Left ventricle myocardium inferior (tissue), 1 donor: Measurements from ENCODE around the gene ALDH1L1. TPM values are rescaled to one million over a fixed set of nuclear protein-coding genes. Genes with fewer than 3 reads are reported as not detected.

Experiments used
- DNase-seq: peaks from one replicate; pipeline ENCODE4 v3.0.0-alpha.2; 2020
- H3K27ac ChIP-seq: fragments of 200-600 bp; replicated peaks from 2 replicates; pipeline ENCODE4 v1.8.0; 2021
- H3K27me3 ChIP-seq: fragments of 200-600 bp; 2 replicates; pipeline ENCODE4 v1.8.0; 2021; ENCODE audit warnings: low read depth
- H3K36me3 ChIP-seq: fragments of 200-600 bp; 2 replicates; pipeline ENCODE4 v1.8.0; 2021
- H3K4me1 ChIP-seq: fragments of 200-600 bp; 2 replicates; pipeline ENCODE4 v1.8.0; 2021
- H3K4me3 ChIP-seq: fragments of 200-600 bp; 2 replicates; pipeline ENCODE4 v1.8.0; 2021; ENCODE audit warnings: mild to moderate bottlenecking, moderate library complexity
- H3K9me3 ChIP-seq: fragments of 200-600 bp; replicated peaks from 2 replicates; pipeline ENCODE4 v1.8.0; 2021
- CTCF ChIP-seq: fragments of 200-600 bp; IDR thresholded peaks from 2 replicates; pipeline ENCODE4 v1.8.0; 2021; ENCODE audit warnings: antibody characterized with exemption, mild to moderate bottlenecking, borderline replicate concordance
- intact Hi-C: fragments of 100-400 bp; cut with micrococcal nuclease; formaldehyde crosslinking; loops from one replicate; pipeline ENCODE4 v1.11.0; 2022
- total RNA-seq: library from RNA; stranded (reverse); fragmentation: NEBNext Ultra II Directional; extraction: Animal tissue kit (Norgen Biotek cat#: 25700); gene quantifications from one replicate; pipeline ENCODE4 v1.2.1, GENCODE V29; 2021
- donor health status: DM: no; HTN: yes; CAD: no; lungs with severe emphysema.

Gene ALDH1L1
- total RNA-seq, 1 donor from 2014 or later = 24.3 TPM

- Histone ChIP-seq H3K9me3 (no peaks in the 10 kb centered on the region), H3K4me3 (no peak overlapping the region), H3K27me3 (no peaks in the 10 kb centered on the region), H3K36me3 (no peaks in the 10 kb centered on the region), H3K4me1 (no peaks in the 10 kb centered on the region), H3K27ac (no peak overlapping the region)
- DNase-seq = no peak
- no peak for TF ChIP-seq CTCF
- intact Hi-C loops = no loop called here
Measured at GRCh38 chr3:126200534-126200933, 20.1 kb upstream of the ALDH1L1 start.

- Histone ChIP-seq H3K27me3 (no peaks in the 10 kb centered on the region), H3K4me3 (no peak overlapping the region), H3K36me3 (no peaks in the 10 kb centered on the region), H3K27ac (no peak overlapping the region), H3K4me1 (no peaks in the 10 kb centered on the region), H3K9me3 (peaks cover 10% of the 10 kb centered on the region)
- no peak for TF ChIP-seq CTCF
- intact Hi-C loops = loop anchor here (10.0 kb wide), 1 partner anchor 64 kb away; no protein-coding TSS in a partner anchor
- no peak for DNase-seq
Measured at GRCh38 chr3:126199256-126199655, 18.9 kb upstream of the ALDH1L1 start.

- H3K27ac ChIP-seq = peak overlapping the region; percentile 58
- peak; percentile 54 for DNase-seq
- TF ChIP-seq CTCF = peak; percentile 84
- H3K27me3 ChIP-seq = no peaks in the 10 kb centered on the region
- intact Hi-C loops = loop anchor here (10.0 kb wide), 1 partner anchor 63 kb away; no protein-coding TSS in a partner anchor
- H3K36me3 ChIP-seq = no peaks in the 10 kb centered on the region
- no peak overlapping the region for H3K4me3 ChIP-seq
- H3K9me3 ChIP-seq = peaks cover 13% of the 10 kb centered on the region
- no peaks in the 10 kb centered on the region for H3K4me1 ChIP-seq
Measured at GRCh38 chr3:126197854-126198584, 17.6 kb upstream of the ALDH1L1 start.

- H3K27ac ChIP-seq = peak overlapping the region; percentile 58
- H3K9me3 ChIP-seq = peaks cover 13% of the 10 kb centered on the region
- H3K4me3 ChIP-seq = no peak overlapping the region
- intact Hi-C loops = loop anchor here (10.0 kb wide), 1 partner anchor 63 kb away; no protein-coding TSS in a partner anchor
- no peaks in the 10 kb centered on the region for H3K4me1 ChIP-seq
- TF ChIP-seq CTCF = no peak
- H3K36me3 ChIP-seq = no peaks in the 10 kb centered on the region
- no peaks in the 10 kb centered on the region for H3K27me3 ChIP-seq
- DNase-seq = no peak
Measured at GRCh38 chr3:126197343-126197742, 17.0 kb upstream of the ALDH1L1 start.

GRCh38 chr3:126194713-126195305, 14.4 kb upstream of the ALDH1L1 start:
- no peaks in the 10 kb centered on the region for H3K36me3 ChIP-seq
- TF ChIP-seq CTCF = no peak
- no peaks in the 10 kb centered on the region for H3K4me1 ChIP-seq
- DNase-seq = no peak
- no peaks in the 10 kb centered on the region for H3K27me3 ChIP-seq
- H3K4me3 ChIP-seq = no peak overlapping the region
- peaks cover 13% of the 10 kb centered on the region for H3K9me3 ChIP-seq
- no peak overlapping the region for H3K27ac ChIP-seq
- intact Hi-C loops = loop anchor here (10.0 kb wide), 1 partner anchor 60 kb away; no protein-coding TSS in a partner anchor
